Measurements from ENCODE around the gene CD83.

Gene CD83

GRCh38 chr6:14088600-14089192 lies 28.9 kb upstream of the CD83 start:
- CTCF ChIA-PET: interaction anchor here (0.6 kb wide), 1 partner anchor 340 kb away, joined by 3 read pairs; no protein-coding TSS in a partner anchor
- TF ChIP-seq CTCF (conservative IDR thresholded peaks at IDR 0.05; ENCODE audit: low read depth): no peak
- no peak for DNase-seq (ENCODE audit: low spot score)
- H3K27ac ChIP-seq: no peak overlapping the region
- POLR2A ChIA-PET (ENCODE audit: low non-redundant PET): no interaction called here

GRCh38 chr6:14089224-14089623 lies 28.3 kb upstream of the CD83 start:
- H3K27ac ChIP-seq: no peak overlapping the region
- TF ChIP-seq CTCF (conservative IDR thresholded peaks at IDR 0.05; ENCODE audit: low read depth): no peak
- no peak for DNase-seq (ENCODE audit: low spot score)
- ChIA-PET CTCF (interaction anchor here (0.7 kb wide), 1 partner anchor 792 kb away, joined by 5 read pairs; no protein-coding TSS in a partner anchor), POLR2A (ENCODE audit: low non-redundant PET) (no interaction called here)

- no peak for TF ChIP-seq CTCF (conservative IDR thresholded peaks at IDR 0.05; ENCODE audit: low read depth)
- ChIA-PET CTCF (no interaction called here), POLR2A (ENCODE audit: low non-redundant PET) (no interaction called here)
- DNase-seq (ENCODE audit: low spot score): no peak
- no peak overlapping the region for H3K27ac ChIP-seq
Measured at GRCh38 chr6:14091339-14091978, 26.1 kb upstream of the CD83 start.

- ChIA-PET CTCF (no interaction called here), POLR2A (ENCODE audit: low non-redundant PET) (no interaction called here)
- no peak for DNase-seq (ENCODE audit: low spot score)
- H3K27ac ChIP-seq: no peak overlapping the region
- TF ChIP-seq CTCF (conservative IDR thresholded peaks at IDR 0.05; ENCODE audit: low read depth): no peak
Measured at GRCh38 chr6:14092316-14092715, 25.3 kb upstream of the CD83 start.

- no peak for DNase-seq (ENCODE audit: low spot score)
- TF ChIP-seq CTCF (conservative IDR thresholded peaks at IDR 0.05; ENCODE audit: low read depth): no peak
- peak overlapping the region; percentile 55 for H3K27ac ChIP-seq
- ChIA-PET CTCF (interaction anchor here (0.6 kb wide), 1 partner anchor 1927 kb away, joined by 4 read pairs; no protein-coding TSS in a partner anchor), POLR2A (ENCODE audit: low non-redundant PET) (no interaction called here)
Measured at GRCh38 chr6:14092838-14093789, 24.5 kb upstream of the CD83 start.

- no peak for DNase-seq (ENCODE audit: low spot score)
Measured at GRCh38 chr6:14094721-14095120, 22.9 kb upstream of the CD83 start.

More at GRCh38 chr6:14094721-14095120, 22.9 kb upstream of the CD83 start:
- ChIA-PET POLR2A (ENCODE audit: low non-redundant PET) (no interaction called here), CTCF (interaction anchor here (0.6 kb wide), 1 partner anchor 16 kb away, joined by 4 read pairs; no protein-coding TSS in a partner anchor)
- no peak for TF ChIP-seq CTCF (conservative IDR thresholded peaks at IDR 0.05; ENCODE audit: low read depth)
- H3K27ac ChIP-seq: peak overlapping the region; percentile 32; the same call in 1 of the 2 replicates

Data from RWPE1 (cell line).